NCI-H128 (cell line): ENCODE results near the gene BPGM.

Source experiments
- DNase-seq: peaks from one replicate; lab custom pipeline; 2025; ENCODE audit not compliant: unreplicated experiment; lab: John Stamatoyannopoulos, UW

BPGM gene

GRCh38 chr7:134694767-134695166, 48.1 kb downstream of the BPGM start:
- no peak for DNase-seq

DNA sequence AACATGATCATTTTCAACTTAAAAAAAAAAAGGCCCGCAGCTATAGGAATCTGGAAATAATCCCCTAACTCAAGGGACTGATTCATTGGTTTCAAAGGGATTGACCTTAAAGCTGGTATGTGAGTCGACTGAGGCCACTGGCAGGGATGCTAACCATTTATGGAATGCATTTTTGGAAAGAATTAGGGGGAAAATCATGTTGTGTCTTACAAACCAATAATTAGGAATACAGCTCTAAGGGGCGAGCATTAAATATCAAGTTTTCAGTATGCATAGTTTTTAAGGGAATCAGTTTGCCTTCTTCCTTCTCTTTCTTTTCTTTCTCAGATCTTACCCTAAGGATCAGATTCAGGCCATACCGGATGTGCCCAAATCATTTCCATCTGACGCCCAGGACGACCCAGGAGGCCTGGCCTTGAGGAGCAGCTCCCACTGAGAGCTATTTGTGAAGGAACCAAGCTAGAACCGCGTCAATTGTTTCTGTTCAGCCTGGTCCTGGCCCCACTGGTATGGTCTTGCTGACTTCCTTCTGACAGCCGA, 48.7 kb downstream of the BPGM start:
- DNase-seq, result no peak

DNA sequence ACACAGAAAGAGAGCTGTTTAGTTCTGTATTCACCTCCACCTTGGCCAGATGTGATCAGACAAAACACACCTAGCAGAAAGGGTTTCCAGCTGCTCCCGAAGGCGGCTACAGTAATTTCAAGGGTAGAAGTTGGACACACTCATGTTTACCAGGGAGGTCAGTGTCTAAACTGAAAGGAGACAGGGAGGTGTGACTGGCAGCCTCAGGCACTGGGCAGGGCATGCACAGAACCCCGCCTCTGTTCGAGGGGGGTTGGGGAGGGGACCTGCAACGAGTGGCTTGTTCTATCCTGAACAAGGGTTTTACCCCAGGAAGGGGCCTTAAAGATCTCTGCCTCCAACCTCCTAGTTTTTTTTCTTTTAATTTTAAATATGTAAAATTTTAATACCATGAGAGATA, 49.6 kb downstream of the BPGM start:
- no peak for DNase-seq

- DNase-seq, result no peak
Observed at GRCh38 chr7:134697205-134697886, 50.7 kb downstream of the BPGM start.

DNA sequence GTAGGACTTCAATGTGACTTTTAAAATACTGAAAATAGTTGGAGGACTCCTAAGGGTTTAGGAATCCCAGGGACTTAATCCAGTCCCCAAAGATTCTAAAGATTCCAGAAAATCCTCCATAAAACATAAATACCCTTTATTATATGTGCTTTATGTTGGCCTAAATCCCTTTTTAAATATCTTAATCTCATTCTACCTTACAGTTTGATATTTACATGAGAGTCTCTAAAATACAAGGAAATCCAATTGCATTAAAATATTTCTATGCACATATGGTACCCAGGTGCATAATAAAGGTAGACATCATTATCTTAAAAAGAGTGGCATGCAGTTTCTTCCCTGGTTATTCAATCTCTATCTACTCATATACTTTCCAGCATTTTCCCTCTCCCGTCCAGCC, 51.8 kb downstream of the BPGM start:
- no peak for DNase-seq

DNA sequence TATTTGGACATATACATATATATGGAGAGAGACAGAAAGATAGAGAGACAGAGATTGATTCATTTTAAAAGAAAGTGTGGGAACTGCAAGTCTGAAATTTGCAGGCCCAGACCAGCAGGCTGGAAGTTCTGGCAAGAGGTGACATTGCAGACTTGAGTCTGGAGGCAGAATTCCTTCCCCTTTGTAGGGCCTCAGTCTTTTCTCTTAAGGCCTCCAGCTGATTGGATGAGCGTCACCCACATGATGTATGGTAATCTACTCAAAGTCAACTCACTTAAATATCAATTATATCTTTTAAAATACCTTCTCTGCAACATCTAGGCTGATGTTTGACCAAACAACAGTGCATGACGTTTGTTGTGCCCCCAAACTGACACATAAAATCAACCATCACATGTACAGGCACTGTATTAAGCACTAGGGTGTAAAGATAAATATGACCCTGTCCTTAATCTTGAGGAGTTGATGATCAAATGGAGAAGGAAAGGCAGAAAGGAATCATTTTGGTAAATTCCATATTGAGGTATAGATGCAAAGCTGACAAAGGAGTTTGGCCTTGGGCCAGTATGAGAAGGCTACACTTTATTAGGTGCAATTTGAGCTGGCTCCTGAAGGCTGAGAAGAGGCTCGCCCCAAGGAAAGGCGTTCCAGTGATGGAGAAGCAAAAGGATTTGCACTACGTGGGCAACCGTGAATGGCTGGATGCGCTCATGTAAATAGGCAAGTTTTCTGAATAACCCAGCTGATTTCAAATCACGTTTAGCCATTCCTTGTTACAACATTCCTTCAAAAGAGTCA, 52.6 kb downstream of the BPGM start:
- DNase-seq, result no peak

DNA sequence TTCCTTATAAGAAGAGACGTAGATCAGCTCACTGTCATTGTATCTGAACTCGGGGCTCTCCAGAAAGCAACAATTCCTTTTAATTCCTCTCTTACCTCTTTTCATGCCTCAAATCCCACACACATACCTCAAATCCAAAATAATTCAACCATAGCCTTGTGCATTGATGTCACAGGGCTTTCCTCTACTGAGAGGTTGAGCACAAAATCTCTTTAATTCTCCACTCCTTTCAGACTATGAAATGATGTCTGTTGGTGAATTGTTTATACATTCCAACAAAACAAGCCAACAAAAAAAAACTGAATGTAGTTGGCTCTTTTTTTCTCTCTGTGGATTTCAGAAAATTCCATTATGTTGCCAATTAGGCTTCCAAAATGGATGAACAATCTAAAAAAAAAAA, 53.2 kb downstream of the BPGM start:
- no peak for DNase-seq

DNA sequence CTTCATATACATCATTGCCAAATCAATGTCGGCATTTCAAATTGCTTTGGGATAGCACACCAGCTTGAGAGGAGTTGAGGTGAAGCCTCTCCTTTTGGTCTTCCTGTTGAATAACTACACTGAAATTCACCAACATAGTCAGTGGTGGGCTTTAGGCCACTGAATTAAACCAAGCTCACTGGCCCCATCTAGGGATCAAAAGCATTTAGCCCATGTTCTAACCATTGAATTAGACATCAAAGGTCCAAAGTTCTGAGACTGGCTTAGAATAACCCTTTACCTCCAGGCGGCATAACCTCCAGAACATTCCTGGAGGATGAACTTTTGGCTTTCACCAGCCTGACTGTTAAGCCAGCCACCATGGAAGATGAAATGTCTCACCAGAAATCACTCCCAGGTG, 54.6 kb downstream of the BPGM start:
- DNase-seq, result no peak

DNA sequence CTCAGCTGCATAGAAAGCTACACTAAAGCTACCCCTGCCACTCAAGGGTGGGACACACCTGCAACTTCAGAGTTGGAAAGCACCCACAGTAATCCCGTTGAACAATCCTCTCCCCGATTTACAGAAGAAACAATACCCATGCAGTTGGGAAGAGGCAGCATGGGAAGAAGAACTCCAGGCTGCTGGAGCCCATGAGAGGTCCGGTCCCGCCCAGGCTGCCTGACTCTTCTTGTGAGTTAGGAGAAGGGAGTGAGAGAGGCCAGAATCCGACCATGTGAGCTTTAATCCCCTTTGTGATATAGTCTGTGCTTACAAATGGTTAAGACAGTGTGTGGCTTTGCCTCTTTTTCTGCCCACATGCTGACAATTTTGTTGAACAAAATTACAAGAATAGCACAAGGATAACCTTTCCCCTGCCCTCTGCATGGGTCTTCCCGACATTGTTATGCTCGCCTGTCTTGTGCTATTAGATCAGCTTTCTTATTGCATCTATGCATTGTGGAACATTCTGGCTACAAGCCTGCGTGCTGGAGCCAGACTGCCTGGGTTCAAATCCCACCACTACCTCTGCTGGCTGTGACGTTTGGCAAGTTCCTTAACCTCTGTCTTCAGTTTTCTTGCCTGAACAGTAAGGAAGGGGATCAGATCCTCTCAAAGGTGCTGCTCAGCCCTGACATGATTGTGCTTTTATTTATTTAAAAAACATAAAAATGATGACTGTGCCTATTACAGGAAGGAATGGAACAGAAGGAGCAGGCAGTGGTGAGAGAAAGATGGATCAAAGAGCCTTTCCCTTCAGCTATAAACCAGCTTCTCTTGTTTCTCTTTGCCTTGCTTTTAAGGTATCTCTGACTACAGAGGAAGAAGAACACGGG, 56.0 kb downstream of the BPGM start:
- DNase-seq, result no peak

DNA sequence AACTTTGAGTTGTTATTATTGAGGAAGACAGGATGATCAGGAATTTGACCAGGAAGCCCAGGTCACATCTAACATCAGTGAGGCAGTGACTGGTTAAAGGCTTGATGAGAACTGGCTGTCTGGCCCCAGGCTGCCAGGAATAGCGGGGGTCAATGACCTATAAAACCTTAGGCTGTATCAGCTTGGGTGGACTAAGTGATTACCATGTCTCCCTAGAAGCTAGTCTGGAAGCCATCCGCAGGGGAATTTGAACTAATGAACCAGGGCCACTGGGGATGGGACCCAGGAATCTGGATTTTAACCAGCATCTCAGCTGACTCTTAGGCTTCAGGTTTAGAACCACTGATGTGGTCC, 56.6 kb downstream of the BPGM start:
- no peak for DNase-seq

- DNase-seq, result no peak
Observed at GRCh38 chr7:134703782-134704181, 57.1 kb downstream of the BPGM start.

DNA sequence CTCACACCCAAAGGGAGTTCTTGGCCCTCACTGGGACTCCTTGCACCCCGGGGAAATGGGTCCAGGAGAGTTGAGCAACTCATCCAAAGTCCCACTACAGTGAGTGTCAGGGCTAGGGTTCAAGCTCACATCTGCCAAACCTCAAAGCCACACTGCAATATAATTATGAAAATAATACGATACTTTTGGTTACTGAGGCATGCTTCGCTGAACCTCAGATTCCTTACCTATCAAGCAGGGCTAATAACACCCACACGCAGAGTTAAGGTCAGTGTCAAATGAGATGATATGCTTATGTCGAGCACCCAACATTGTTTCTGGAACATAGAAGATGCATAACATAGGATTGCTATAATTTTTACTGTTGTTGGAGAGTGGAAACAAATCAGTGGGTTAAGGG, 58.2 kb downstream of the BPGM start:
- no peak for DNase-seq

GRCh38 chr7:134705716-134706115, 59.1 kb downstream of the BPGM start:
- DNase-seq, result no peak

DNA sequence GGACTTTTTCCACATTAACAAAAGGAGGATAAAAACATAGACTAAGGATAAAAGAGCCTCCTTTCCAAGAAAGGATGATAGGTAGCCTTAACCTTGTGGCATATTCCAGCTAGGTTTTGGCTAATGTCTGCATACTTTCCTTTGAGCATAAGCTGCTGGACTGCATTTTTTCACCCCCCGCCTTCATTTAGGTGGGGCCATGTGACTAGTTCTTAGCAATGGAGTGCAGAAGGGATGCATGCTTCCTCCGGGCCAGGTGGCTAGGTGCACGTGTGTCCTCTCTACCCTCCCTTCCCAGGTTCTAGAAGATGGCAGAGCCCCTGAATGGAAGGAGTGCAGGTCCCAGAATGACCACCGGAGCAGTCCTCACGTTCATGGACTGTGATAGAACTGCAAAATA, 59.8 kb downstream of the BPGM start:
- DNase-seq, result no peak

GRCh38 chr7:134707663-134708378, 61.2 kb downstream of the BPGM start:
- DNase-seq, result no peak

- no peak for DNase-seq
Observed at GRCh38 chr7:134708692-134709091, 62.0 kb downstream of the BPGM start.

GRCh38 chr7:134709197-134709596, 62.5 kb downstream of the BPGM start:
- no peak for DNase-seq

DNA sequence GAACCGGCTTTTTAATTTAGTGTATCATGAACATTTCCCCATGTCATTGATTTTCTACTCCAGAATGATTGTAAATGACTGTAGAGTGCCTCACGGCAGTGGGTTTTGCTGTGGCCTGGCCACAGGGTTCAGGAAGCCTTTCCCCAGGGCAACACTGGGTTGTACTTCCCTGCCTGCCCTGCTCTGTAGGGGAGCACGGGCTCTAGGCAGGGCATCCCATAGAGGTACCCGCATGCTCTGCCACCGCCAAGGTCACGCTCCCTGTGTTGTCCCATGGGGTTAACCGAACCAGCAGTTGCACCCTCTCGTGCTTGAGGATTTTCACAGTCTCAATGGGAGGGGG, 63.8 kb downstream of the BPGM start:
- no peak for DNase-seq

DNA sequence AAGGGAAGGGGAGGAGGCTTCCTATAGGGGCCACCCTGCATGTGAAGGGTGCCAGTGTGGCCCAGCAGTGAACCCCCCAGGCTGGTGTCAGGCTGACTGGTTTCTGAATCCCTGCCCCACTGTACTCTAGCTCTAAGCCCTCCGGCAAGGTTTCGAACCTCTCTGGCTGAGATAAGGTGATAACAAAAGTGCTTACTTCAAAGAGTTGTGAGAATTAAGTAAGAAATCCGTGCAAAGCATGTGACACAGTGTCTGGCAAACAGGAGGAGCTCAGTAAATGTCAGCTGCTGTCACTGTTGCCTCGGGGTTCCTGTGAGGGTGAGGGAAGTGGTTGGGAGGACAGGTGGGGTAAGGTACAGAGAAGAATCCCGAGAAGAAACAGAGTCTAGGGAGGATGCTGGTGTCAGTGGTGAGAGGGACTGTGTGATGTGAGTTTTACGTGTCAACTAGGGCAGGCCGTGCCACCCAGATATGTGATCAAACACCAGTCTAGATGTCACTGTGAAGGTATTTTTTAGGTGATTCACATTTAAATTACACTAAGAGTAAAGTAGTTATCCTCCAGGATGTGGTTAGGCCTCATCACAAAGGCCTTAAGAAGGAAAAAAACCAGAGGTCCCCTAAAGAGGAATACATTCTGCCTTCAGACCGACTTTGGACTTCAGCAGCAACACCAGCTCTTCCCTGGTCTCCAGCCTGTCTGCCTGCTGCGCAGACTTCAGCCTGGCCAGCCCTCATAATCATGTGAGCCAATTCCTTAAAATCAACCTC, 64.4 kb downstream of the BPGM start:
- DNase-seq, result no peak

DNA sequence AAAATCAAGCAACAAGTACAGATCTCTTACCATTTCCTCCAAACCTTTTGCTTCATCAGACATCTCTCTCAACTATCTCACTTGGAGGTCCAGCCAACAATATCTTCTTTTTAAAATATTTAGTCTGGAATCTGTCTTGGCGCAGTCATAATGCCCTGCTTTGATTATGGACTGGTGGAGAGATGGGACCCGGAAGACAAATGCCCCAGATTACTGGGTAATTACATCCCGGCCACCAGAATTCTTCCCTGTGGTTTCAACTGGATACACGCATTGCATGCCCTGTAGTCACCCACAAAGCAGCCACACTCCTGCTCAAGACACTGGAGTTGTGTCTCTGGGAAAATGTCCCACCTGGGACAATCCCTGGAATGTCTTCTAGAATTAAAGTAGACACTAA, 65.5 kb downstream of the BPGM start:
- no peak for DNase-seq
